Gastroesophageal sphincter (tissue), 3 donors: ENCODE measurements around the gene AKAP11.

Experiments
- CTCF ChIP-seq, 4 experiments: fragments of 200-600 bp in 2 of 4; fragments of 450-650 bp in 2 of 4; sonication (generic) in 1 of 4; IDR thresholded peaks; one replicate each; pipeline ENCODE4 v1.5.1; 2017 to 2019; ENCODE audit warnings: antibody characterized with exemption in 4 of 4, mild to moderate bottlenecking in 2 of 4, moderate library complexity in 2 of 4
- EP300 ChIP-seq: sonication (generic); formaldehyde crosslinking; IDR thresholded peaks from one replicate; pipeline ENCODE4 v1.6.1; 2017; ENCODE audit warnings: antibody characterized with exemption, mild to moderate bottlenecking
- POLR2A ChIP-seq, 2 donors: fragments of 450-650 bp; IDR thresholded peaks; one replicate each; pipeline ENCODE4 v1.6.1; 2017; ENCODE audit warnings: antibody characterized with exemption in 2 of 2, mild to moderate bottlenecking in 2 of 2, moderate library complexity in 1 of 2

DNA sequence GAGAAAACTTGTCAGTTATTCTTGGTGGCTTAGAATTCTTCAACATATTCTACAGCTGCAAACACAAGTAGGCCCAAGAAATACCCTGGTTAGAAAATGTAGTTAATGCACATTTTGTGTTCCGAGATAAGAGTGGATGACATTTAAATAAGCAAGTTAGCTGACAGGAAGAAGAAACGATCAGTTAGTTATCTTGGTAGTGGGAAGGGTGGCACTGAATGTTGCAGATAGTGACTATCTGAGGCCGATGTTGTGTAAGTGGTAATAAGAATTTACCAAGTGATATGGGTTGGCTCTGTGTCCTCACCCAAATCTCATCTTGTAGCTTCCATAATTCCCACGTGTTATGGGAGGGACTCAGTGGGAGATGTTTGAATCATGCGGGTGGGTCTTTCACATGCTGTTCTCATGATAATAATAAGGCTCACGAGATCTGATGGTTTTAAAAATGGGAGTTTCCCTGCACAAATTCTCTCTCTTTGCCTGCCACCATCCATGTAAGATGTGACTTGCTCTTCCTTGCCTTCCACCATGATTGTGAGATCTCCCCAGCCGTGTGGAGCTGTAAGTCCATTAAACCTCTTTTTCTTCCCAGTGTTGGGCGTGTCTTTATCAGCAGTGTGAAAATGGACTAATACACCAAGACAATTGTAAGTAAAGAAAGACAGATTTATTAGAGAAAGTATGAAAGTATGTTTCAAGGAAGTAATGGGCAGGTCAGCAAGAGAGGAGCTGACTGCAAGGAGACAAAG lies 10.9 kb upstream of the AKAP11 start:
- no peak for TF ChIP-seq CTCF (IDR thresholded peaks at IDR 0.05)
- no peak for TF ChIP-seq EP300
- TF ChIP-seq POLR2A (IDR thresholded peaks at IDR 0.05): no peak
